Measurements from ENCODE around the gene TSKS.

Gene TSKS

GRCh38 chr19:49795615-49796014 is 32.5 kb upstream of the TSKS start:
- DNase-seq (ENCODE audit: low read depth) = no peak

- no peak for DNase-seq (ENCODE audit: low read depth)
Measured at GRCh38 chr19:49793561-49793840, 30.4 kb upstream of the TSKS start.

- DNase-seq (ENCODE audit: low read depth) = no peak
Measured at GRCh38 chr19:49792829-49793560, 29.9 kb upstream of the TSKS start.

GRCh38 chr19:49791776-49792445 is 28.8 kb upstream of the TSKS start:
- no peak for DNase-seq (ENCODE audit: low read depth)

GRCh38 chr19:49790866-49791265 is 27.8 kb upstream of the TSKS start:
- no peak for DNase-seq (ENCODE audit: low read depth)

- no peak for DNase-seq (ENCODE audit: low read depth)
Measured at GRCh38 chr19:49788857-49789256, 25.8 kb upstream of the TSKS start.

GRCh38 chr19:49787746-49788145 is 24.6 kb upstream of the TSKS start:
- DNase-seq (ENCODE audit: low read depth) = no peak

- no peak for DNase-seq (ENCODE audit: low read depth)
Measured at GRCh38 chr19:49786376-49786820, 23.3 kb upstream of the TSKS start.

- no peak for DNase-seq (ENCODE audit: low read depth)
Measured at GRCh38 chr19:49782515-49782914, 19.4 kb upstream of the TSKS start.

- DNase-seq (ENCODE audit: low read depth) = no peak
Measured at GRCh38 chr19:49781394-49781793, 18.3 kb upstream of the TSKS start.

- DNase-seq (ENCODE audit: low read depth) = no peak
Measured at GRCh38 chr19:49780861-49781260, 17.8 kb upstream of the TSKS start.

GRCh38 chr19:49779731-49780555 is 16.8 kb upstream of the TSKS start:
- DNase-seq (ENCODE audit: low read depth) = no peak

- DNase-seq (ENCODE audit: low read depth) = no peak
Measured at GRCh38 chr19:49776371-49776764, 13.3 kb upstream of the TSKS start.

- DNase-seq (ENCODE audit: low read depth) = no peak
Measured at GRCh38 chr19:49775742-49776370, 12.8 kb upstream of the TSKS start.

GRCh38 chr19:49774969-49775368 is 11.9 kb upstream of the TSKS start:
- DNase-seq (ENCODE audit: low read depth) = no peak

GRCh38 chr19:49773663-49774350 is 10.7 kb upstream of the TSKS start:
- DNase-seq (ENCODE audit: low read depth) = no peak

- DNase-seq (ENCODE audit: low read depth) = no peak
Measured at GRCh38 chr19:49772850-49773432, 9.8 kb upstream of the TSKS start.

- DNase-seq (ENCODE audit: low read depth) = no peak
Measured at GRCh38 chr19:49771674-49772139, 8.6 kb upstream of the TSKS start.

GRCh38 chr19:49770529-49770928 is 7.4 kb upstream of the TSKS start:
- DNase-seq (ENCODE audit: low read depth) = no peak

- no peak for DNase-seq (ENCODE audit: low read depth)
Measured at GRCh38 chr19:49767967-49768581, 5.0 kb upstream of the TSKS start.

GRCh38 chr19:49767381-49767780 is 4.3 kb upstream of the TSKS start:
- no peak for DNase-seq (ENCODE audit: low read depth)
